K562 (cell line): Measurements from ENCODE around the gene DNAAF1. TPM values are rescaled to one million over a fixed set of nuclear protein-coding genes. Genes with fewer than 3 reads are reported as not detected.

Source experiments
- ATAC-seq: fragments of 200-7000 bp; cut with Tn5 transposase; 3 replicates; pipeline ENCODE4 v1.9.1; 2020; ENCODE audit warnings: moderate library complexity
- BruUV-seq: library from RNA; stranded (reverse); fragments of 400-500 nt; replicated peaks from 2 replicates; lab custom pipeline; 2021; lab: Mats Ljungman, UMichigan
- CTCF ChIA-PET: fragments of 300-600 bp; formaldehyde crosslinking; extraction: SDS; loops from one replicate; lab custom pipeline; 2021; ENCODE audit warnings: low intra/inter-chr PET ratio; lab: Yijun Ruan, JAX
- POLR2A ChIA-PET: fragments of 300-600, 350-650 bp; sonication (Branson Sonifier 250); formaldehyde crosslinking; extraction: SDS; loops from one replicate; lab custom pipeline; 2021; ENCODE audit warnings: antibody characterized with exemption, inconsistent platforms; lab: Yijun Ruan, JAX
- DNase-seq, 4 experiments: peaks; one replicate each; pipeline versions ENCODE4 v3.0.0 to v3.0.0-alpha.2; 2011 to 2018; ENCODE audit warnings: low spot score in 3 of 4, mixed read lengths in 3 of 4; ENCODE audit errors: extremely low read depth in 1 of 4
- FAIRE-seq: peaks from 2 replicates; lab custom pipeline; 2011; peaks lifted over from hg19 to GRCh38; lab: Jason Lieb, UNC
- H2AFZ ChIP-seq: 2 replicates; pipeline ENCODE4 v1.6.0; 2011; ENCODE audit warnings: low read depth, low read length, control low read depth, inconsistent platforms
- H3K27ac ChIP-seq: fragments of 200-600 bp; 3 replicates; pipeline ENCODE4 v1.8.0; 2011; ENCODE audit warnings: low read depth, mild to moderate bottlenecking, control low read depth, inconsistent platforms, low read length, moderate library complexity, mixed read lengths; ENCODE audit errors: extremely low read depth
- H3K27me3 ChIP-seq, 2 experiments: fragments of 300-600 bp in 1 of 2; 2 replicates in 1 of 2; 3 replicates in 1 of 2; pipeline versions ENCODE4 v1.6.0 to v1.8.0; 2011; ENCODE audit warnings: inconsistent platforms in 2 of 2, low read length in 2 of 2, mild to moderate bottlenecking in 1 of 2, mixed read lengths in 1 of 2, moderate library complexity in 1 of 2; ENCODE audit not compliant: control insufficient read depth in 2 of 2, insufficient read depth in 2 of 2
- H3K36me3 ChIP-seq: fragments of 300-600 bp; 3 replicates; pipeline ENCODE4 v1.8.0; 2011; ENCODE audit warnings: mild to moderate bottlenecking, low read length, inconsistent platforms; ENCODE audit not compliant: control insufficient read depth, insufficient read depth
- H3K4me1 ChIP-seq, 2 experiments: fragments of 200-600 bp in 1 of 2; replicated peaks in 1 of 2; 2 replicates in 1 of 2; 3 replicates in 1 of 2; pipeline versions ENCODE4 v1.5.1 to v1.8.0; 2011; ENCODE audit warnings: inconsistent platforms in 2 of 2, low read length in 2 of 2, mild to moderate bottlenecking in 1 of 2, mixed read lengths in 1 of 2, moderate library complexity in 1 of 2; ENCODE audit not compliant: control insufficient read depth in 2 of 2, insufficient read depth in 2 of 2
- H3K4me2 ChIP-seq: 2 replicates; pipeline ENCODE4 v1.6.1; 2011; ENCODE audit warnings: low read length, control low read depth, inconsistent platforms, mixed read lengths; ENCODE audit not compliant: insufficient read depth
- H3K4me3 ChIP-seq: fragments of 200-600 bp; sonication (generic), shearing (Covaris generic); 2 replicates; pipeline ENCODE4 v1.5.1; 2016; ENCODE audit warnings: control low read depth, inconsistent platforms
- H3K79me2 ChIP-seq: fragments of 200-600 bp; 3 replicates; pipeline ENCODE4 v1.8.0; 2011; ENCODE audit warnings: low read length, inconsistent platforms; ENCODE audit not compliant: control insufficient read depth, insufficient read depth
- H3K9ac ChIP-seq, 2 experiments: 2 replicates each; pipeline versions ENCODE4 v1.6.0 to v1.6.1; 2011; ENCODE audit warnings: low read depth in 2 of 2, low read length in 2 of 2, control low read depth in 1 of 2, inconsistent platforms in 1 of 2, mild to moderate bottlenecking in 1 of 2, mixed read lengths in 1 of 2; ENCODE audit not compliant: insufficient read depth in 1 of 2
- H3K9me1 ChIP-seq: one replicate; pipeline ENCODE4 v1.6.0; 2011; ENCODE audit warnings: inconsistent platforms, mild to moderate bottlenecking, low read length, moderate library complexity; ENCODE audit not compliant: control insufficient read depth, insufficient read depth
- H3K9me3 ChIP-seq: replicated peaks from 2 replicates; pipeline ENCODE4 v1.5.1; 2011; ENCODE audit warnings: low read depth, low read length, inconsistent platforms; ENCODE audit not compliant: control insufficient read depth, insufficient read depth
- H4K20me1 ChIP-seq: replicated peaks from 2 replicates; pipeline ENCODE4 v1.6.1; 2011; ENCODE audit warnings: low read length, inconsistent platforms, mixed read lengths; ENCODE audit not compliant: control insufficient read depth, insufficient read depth
- C11orf30 ChIP-seq: fragments of 450-650 bp; IDR thresholded peaks from 2 replicates; pipeline ENCODE4 v1.6.1; 2016; ENCODE audit warnings: low read depth, mild to moderate bottlenecking
- FOSL1 ChIP-seq: fragments of 200-800 bp; sonication (Bioruptor generic); conservative IDR thresholded peaks from 2 replicates; pipeline ENCODE4 v1.6.1; 2016; ENCODE audit warnings: missing genetic modification characterization, missing compliant biosample characterization
- HDAC3 ChIP-seq: fragments of 450-650 bp; IDR thresholded peaks from 2 replicates; pipeline ENCODE4 v1.6.1; 2018; ENCODE audit warnings: borderline replicate concordance, mild to moderate bottlenecking, moderate library complexity; ENCODE audit not compliant: partially characterized antibody
- HNRNPLL ChIP-seq: fragments of 200-400 bp; formaldehyde crosslinking; IDR thresholded peaks from 2 replicates; pipeline ENCODE4 v1.6.1; 2017; ENCODE audit warnings: low read length, low read depth, mild to moderate bottlenecking; ENCODE audit not compliant: poor library complexity, severe bottlenecking
- MAX ChIP-seq: sonication (generic); formaldehyde crosslinking; IDR thresholded peaks from 2 replicates; pipeline ENCODE4 v1.9.0; 2022; ENCODE audit warnings: mild to moderate bottlenecking, missing genetic modification reagents
- MITF ChIP-seq: IDR thresholded peaks from 2 replicates; pipeline ENCODE4 v1.6.1; 2014; ENCODE audit warnings: antibody characterized with exemption
- NFE2L1 ChIP-seq: fragments of 450-650 bp; IDR thresholded peaks from 2 replicates; pipeline ENCODE4 v1.6.1; 2016; ENCODE audit warnings: missing genetic modification characterization, low read depth, mild to moderate bottlenecking, missing compliant biosample characterization, moderate library complexity, borderline replicate concordance
- SIRT6 ChIP-seq: IDR thresholded peaks from one replicate; pipeline ENCODE4 v1.6.1; 2012; ENCODE audit warnings: low read depth, mild to moderate bottlenecking, control low read depth, inconsistent platforms, low read length, moderate library complexity
- TCF7 ChIP-seq: sonication (generic); IDR thresholded peaks from 2 replicates; pipeline ENCODE4 v1.6.1; 2016; ENCODE audit warnings: antibody characterized with exemption, borderline replicate concordance
- U2AF1 ChIP-seq: fragments of 200-400 bp; formaldehyde crosslinking; optimal IDR thresholded peaks from 2 replicates; pipeline ENCODE3; 2017; ENCODE audit warnings: mild to moderate bottlenecking, low read depth, low read length, moderate library complexity
- ZFP30 ChIP-seq: fragments of 250-450 bp; sonication (Bioruptor Pico); IDR thresholded peaks from 2 replicates; pipeline ENCODE4 v1.8.0; 2022; ENCODE audit warnings: moderate library complexity, mild to moderate bottlenecking, inconsistent platforms, borderline replicate concordance
- ZNF324 ChIP-seq: fragments of 250-450 bp; sonication (Bioruptor Pico); IDR thresholded peaks from 2 replicates; pipeline ENCODE4 v1.4.0; 2020; ENCODE audit warnings: mild to moderate bottlenecking
- ZNF408 ChIP-seq: fragments of 250-450 bp; sonication (Bioruptor Pico); IDR thresholded peaks from 2 replicates; pipeline ENCODE4 v1.4.0; 2020; ENCODE audit warnings: low read depth, mild to moderate bottlenecking, moderate library complexity
- ZNF75A ChIP-seq: fragments of 450-650 bp; formaldehyde crosslinking; IDR thresholded peaks from 2 replicates; pipeline ENCODE4 v1.4.0; 2020; ENCODE audit warnings: mild to moderate bottlenecking
- WGBS: fragments of 100-300 bp; shearing (Covaris generic); methylation state at CpG from one replicate; pipeline ENCODE4 v1.1.6; 2016; ENCODE audit warnings: low coverage, mixed read lengths; ENCODE audit not compliant: insufficient coverage; ENCODE audit errors: missing lambda C conversion rate; 5-methylcytosine and 5-hydroxymethylcytosine counted together
- in situ Hi-C: fragments of 300-500 bp; cut with MboI; formaldehyde crosslinking; loops from 4 replicates; pipeline ENCODE4 v1.15.0; 2018; ENCODE audit warnings: inconsistent platforms, mixed read lengths
- intact Hi-C: fragments of 100-400 bp; cut with micrococcal nuclease; formaldehyde crosslinking; loops from 2 replicates; pipeline ENCODE4 v1.14.2; 2022
- polyA plus RNA-seq, 8 experiments: library from polyadenylated mRNA; depleted of rRNA in 4 of 8; stranded (reverse) in 5 of 8; unstranded in 3 of 8; fragments of >200 nt; fragmentation: Nextera tagmentation in 2 of 8; fragmentation: Illumina TruSeq in 1 of 8; extraction: Ambion mirVana in 2 of 8; extraction: Trizol in 1 of 8; gene quantifications; 2 replicates each; pipeline versions ENCODE4 v1.2.1 to v1.2.3, GENCODE V29; 2011 to 2014; ENCODE audit warnings: inconsistent platforms in 1 of 8, missing spikeins in 1 of 8
- total RNA-seq, 7 experiments: library from RNA; depleted of rRNA in 6 of 7; stranded (reverse); fragments of >200 nt in 6 of 7; fragmentation: Illumina TruSeq in 2 of 7; extraction: Trizol in 2 of 7; gene quantifications; 2 replicates each; pipeline versions ENCODE4 v1.2.1 to v1.2.3, GENCODE V29; 2011 to 2021; ENCODE audit warnings: low replicate concordance in 1 of 7

Gene DNAAF1
- total and polyA plus RNA-seq, 9 of the 15 experiments (the other 6 are each of a cell fraction or from before 2014, with no cell fraction given), result 0.01 TPM; not detected in 8

GRCh38 chr16:84218956-84219355 lies 73.8 kb downstream of the DNAAF1 start:
- WGBS, result 0% methylated on average over 6 of the region's 6 CpGs
- no peak for TF ChIP-seq NFE2L1 (tag)
- H2AFZ ChIP-seq, result no peak overlapping the region
- POLR2A ChIA-PET, result interaction anchor here (0.6 to 1.1 kb wide), 5 partner anchors 11 to 899 kb away, joined by 3 to 5 read pairs (median 4); no protein-coding TSS in a partner anchor
- H3K4me3 ChIP-seq, result no peak overlapping the region
- no peaks in the 10 kb centered on the region for H3K36me3 ChIP-seq
- in situ Hi-C loops, result no loop called here
- DNase-seq (no peak), ATAC-seq (no peak), FAIRE-seq (no peak)
- H3K79me2 ChIP-seq, result no peaks in the 10 kb centered on the region
- H3K9ac ChIP-seq, result no peak overlapping the region
- intact Hi-C loops, result no loop called here
- CTCF ChIA-PET, result no interaction called here
- no peaks in the 10 kb centered on the region for H3K9me3 ChIP-seq
- H3K4me2 ChIP-seq, result no peak overlapping the region
- H3K27me3 ChIP-seq, result peaks cover 81 to 92% of the 10 kb centered on the region in 2 experiments
- BruUV-seq, result no TSS peak
- peaks cover 8% of the 10 kb centered on the region; the same call in 1 of the 2 replicates for H4K20me1 ChIP-seq
- H3K9me1 ChIP-seq, result no peaks in the 10 kb centered on the region
- no peak overlapping the region for H3K27ac ChIP-seq
- peaks cover 0 to 6% of the 10 kb centered on the region in 2 experiments; a peak in 1 of 5 replicates for H3K4me1 ChIP-seq

- Histone ChIP-seq H3K27me3 (peaks cover 76 to 93% of the 10 kb centered on the region in 2 experiments), H3K79me2 (no peaks in the 10 kb centered on the region), H3K4me3 (no peak overlapping the region), H2AFZ (no peak overlapping the region), H4K20me1 (peaks cover 8% of the 10 kb centered on the region; the same call in 1 of the 2 replicates), H3K27ac (no peak overlapping the region), H3K4me1 (peaks cover 0 to 6% of the 10 kb centered on the region in 2 experiments; a peak in 1 of 5 replicates), H3K36me3 (no peaks in the 10 kb centered on the region), H3K9me1 (no peaks in the 10 kb centered on the region), H3K9me3 (no peaks in the 10 kb centered on the region), H3K4me2 (no peak overlapping the region), H3K9ac (no peak overlapping the region)
- BruUV-seq, result no TSS peak
- CTCF ChIA-PET, result no interaction called here
- intact Hi-C loops (no loop called here), in situ Hi-C loops (no loop called here)
- 8% methylated on average over 1 of the region's 1 CpG for WGBS
- FAIRE-seq (no peak), DNase-seq (no peak), ATAC-seq (no peak)
- POLR2A ChIA-PET, result interaction anchor here (0.8 to 1.3 kb wide), 4 partner anchors 9 to 150 kb away, joined by 3 to 5 read pairs (median 4); partner anchors contain the start of gene KCNG4
- TF ChIP-seq U2AF1, result no peak
- no peak for TF ChIP-seq MAX (CRISPR knock-in tag)
- TF ChIP-seq HNRNPLL, result no peak
- TF ChIP-seq MITF, result no peak
- TF ChIP-seq FOSL1 (tag), result peak; percentile 34; the same call in 1 of the 2 replicates
- no peak for TF ChIP-seq ZNF75A (CRISPR knock-in tag)
- no peak for TF ChIP-seq ZNF408 (CRISPR knock-in tag)
- no peak for TF ChIP-seq ZNF324 (CRISPR knock-in tag)
- no peak for TF ChIP-seq HDAC3
- no peak for TF ChIP-seq TCF7
- no peak for TF ChIP-seq ZFP30
- TF ChIP-seq SIRT6, result no peak
- no peak for TF ChIP-seq C11orf30
These were observed 75.7 kb downstream of the DNAAF1 start for GRCh38 chr16:84220851-84221250.
